GM18867 (cell line): ENCODE measurements around the gene HEBP1.
A peak's percentile ranks its signal among the peaks of the same experiment; 100 is the strongest.

Experiments used
- ATAC-seq: cut with Tn5 transposase; IDR thresholded peaks from one replicate; pipeline ENCODE4 v1.9.1; 2021; ENCODE audit warnings: mild to moderate bottlenecking, moderate library complexity; ENCODE audit not compliant: unreplicated experiment

Gene HEBP1

DNA sequence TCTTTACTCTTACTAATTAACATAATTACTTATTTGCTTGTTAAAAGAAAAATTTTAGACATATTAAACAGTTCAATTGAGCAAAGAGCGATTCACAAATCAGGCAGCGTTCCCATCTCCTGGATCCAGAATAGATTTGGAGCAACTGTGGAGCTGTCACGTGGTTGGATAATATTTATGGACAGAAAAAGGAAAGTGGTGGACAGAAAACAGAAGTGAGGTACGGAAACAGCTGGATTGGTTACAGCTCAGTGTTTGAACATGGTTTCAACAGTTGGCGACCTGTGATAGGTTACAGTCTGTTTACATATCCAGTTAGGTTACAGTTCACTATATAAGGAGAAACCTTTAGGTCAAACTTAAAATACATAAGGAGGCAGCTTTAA is 24.5 kb upstream of the HEBP1 start:
- ATAC-seq: no peak

DNA sequence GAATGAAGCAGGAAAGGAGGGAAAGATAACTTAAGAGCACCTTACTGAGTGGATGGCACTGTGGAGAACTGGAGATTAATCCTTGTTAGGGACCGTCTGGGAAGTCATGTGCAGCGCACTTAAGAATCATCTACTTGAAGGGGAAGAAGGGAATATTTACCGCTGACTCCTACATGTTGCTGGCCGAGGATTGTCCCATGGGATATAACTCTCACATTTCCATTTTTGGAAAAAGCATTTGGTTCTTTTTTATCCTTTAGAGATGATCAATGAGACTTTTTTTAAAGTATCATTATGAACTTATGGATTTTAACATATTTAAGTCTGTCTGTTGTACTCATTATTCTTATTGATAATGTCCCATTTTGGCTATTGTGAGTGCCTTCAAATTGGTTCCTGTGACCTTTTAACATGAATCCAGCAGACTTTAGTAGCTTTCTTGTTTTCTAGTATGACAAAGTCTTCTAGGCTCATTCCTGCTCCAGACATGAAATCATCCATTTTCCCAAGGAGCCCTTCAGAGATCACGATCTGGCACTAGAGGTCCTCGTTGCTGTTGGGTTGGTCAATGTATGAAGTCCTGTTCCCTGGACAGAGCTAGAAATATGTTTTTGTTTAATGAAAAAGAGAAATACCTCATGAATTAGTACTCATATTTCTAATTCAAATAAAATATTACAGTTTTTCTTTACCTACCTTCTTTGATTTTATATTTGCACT is 23.9 kb upstream of the HEBP1 start:
- no peak for ATAC-seq

DNA sequence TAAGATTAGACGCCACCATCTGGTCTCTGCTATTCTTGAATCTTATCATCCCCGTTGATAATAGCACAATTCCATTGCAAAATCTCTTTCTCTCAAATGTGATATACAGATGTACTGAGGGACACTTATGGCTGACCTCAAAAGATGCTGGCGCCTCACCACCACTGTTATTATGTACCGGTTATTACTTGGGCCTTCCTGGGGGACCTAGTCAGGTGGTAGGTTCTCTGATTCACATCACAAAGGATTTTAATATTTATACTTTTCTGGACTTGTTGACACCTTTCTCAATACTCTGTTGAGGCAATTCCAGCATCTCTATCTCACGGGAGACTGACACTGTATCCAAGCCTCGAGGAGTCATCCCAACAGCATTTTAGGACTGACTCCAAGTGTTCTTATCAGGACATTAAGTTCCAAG is 22.8 kb upstream of the HEBP1 start:
- no peak for ATAC-seq

DNA sequence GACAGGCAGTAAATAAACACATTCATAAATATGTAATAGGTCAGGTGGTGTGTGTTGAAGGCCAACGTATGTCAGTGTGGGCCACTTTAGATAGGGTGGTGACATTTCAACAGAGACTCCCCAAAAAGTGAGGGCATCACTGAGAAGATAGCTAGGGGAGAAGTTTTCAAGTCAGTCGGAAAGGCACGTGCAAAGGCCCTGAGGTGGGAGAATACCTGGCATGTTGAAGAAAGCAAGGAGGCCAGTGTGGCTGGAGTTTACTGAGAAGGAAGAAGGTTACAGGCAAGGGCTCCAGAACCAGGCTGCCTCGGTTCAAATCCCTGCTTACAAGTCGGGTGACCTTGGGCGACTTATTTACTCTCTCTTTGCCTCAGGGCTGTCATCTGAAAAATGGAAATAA is 11.0 kb upstream of the HEBP1 start:
- no peak for ATAC-seq

DNA sequence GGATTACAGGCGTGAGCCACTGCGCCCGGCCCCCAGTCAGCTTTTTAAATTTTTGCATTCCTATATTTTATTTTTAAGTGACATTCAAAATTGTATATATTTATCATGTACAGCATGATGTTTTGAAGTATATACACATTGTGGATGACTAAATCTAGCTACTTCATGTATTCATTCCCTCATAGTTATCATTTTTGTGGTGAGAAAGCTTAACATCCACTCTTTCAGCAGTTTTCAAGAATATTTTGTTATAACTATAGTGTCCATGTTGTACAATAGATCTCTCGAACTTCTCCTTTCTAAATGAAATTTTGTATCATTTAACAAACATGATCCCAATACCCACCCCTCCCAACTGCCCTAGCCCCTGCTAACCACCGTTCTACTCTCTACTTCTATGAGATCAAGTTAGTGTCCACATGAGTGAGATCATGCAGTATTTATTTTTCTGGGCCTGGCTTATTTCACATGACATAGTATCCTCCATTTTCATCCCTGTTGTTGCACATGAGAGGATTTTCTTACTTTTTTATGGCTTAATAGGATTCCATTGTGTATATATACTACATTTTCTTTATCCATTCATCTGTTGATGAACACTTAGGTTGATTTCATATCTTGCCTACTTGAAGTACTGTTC is 8.8 kb upstream of the HEBP1 start:
- no peak for ATAC-seq

DNA sequence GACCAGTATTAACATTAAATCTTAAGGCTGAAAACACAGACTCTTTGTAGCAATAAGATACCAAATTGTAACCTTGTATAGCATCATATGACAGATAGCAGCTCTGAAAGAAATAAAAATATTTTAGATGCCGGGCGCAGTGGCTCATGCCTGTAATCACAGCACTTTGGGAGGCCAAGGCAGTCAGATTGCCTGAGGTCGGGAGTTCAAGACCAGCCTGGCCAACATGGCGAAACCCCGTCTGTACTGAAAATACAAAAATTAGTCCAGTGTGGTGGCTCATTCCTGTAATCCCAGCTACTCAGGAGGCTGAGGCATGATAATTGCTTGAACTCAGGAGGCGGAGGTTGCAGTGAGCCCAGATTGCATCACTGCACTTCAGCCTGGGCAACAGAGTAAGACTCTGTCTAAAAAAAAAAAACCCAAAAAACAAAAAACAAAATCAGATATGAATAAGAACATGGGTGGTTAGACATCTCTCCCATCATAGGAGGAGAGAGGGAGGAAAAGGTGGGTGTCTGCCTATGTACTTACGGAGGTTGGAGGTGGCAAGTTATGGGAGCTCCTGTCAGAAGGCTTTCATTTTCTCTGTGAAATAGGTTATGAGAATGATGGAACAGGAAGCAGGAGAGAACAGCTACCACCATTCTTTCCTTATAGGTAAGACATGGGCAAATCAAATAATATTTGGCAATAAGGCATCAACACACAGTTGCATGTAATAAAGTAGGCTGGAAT is 7.6 kb upstream of the HEBP1 start:
- no peak for ATAC-seq

DNA sequence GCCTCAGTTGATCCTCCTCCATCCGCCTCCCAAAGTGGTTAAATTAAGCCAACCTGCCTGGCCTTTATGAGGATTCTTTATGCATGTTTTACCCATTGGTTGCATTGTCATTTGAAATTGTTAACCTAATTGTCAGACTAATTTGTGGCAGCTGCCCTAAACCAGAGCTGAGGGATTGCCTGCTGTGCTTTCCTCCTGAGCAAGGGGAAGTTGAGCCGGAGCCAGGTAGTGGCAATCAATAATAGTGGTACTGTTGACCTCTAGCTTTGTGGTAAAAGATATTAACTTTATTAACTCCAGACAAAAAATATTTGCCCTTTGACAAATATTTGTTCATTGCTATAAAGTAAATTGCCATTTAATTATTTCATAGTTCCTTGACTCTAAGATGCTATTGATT is 5.6 kb upstream of the HEBP1 start:
- no peak for ATAC-seq

DNA sequence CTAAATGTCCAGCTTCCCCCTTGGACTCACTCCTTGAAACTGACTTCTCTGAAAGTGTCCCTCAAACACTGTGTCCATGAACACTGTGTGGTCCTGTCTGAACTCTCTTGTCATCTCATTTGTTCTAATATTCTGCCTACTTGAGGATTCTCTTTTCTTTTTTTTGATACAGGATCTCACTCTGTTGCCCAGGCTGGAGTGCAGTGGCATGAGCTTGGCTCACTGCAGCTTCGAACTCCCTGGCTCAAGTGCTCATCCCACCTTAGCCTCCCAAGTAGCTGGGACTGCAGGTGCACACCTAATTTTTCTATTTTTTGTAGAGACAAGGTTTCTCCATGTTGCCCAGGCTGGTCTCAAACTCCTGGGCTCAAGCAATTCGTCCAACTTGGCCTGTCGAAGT is 4.9 kb upstream of the HEBP1 start:
- no peak for ATAC-seq

DNA sequence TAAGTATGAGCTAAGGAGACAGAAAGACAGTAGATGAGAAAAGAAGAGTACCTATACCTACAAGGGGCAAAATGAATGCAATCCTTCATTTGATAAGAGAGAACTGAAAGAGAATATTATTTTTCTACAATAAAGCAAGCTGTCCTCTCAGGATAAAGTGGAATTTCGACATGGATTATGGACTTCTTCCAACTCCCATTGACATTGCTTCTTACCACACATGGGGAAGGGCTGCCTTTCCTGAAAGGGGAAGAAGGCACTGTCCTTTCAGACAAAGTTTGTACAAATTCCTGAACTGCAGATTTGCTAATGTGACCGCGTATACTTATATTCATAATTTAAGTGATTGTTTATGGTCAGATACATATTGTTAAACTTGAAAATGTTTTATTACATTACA is 4.3 kb upstream of the HEBP1 start:
- no peak for ATAC-seq

DNA sequence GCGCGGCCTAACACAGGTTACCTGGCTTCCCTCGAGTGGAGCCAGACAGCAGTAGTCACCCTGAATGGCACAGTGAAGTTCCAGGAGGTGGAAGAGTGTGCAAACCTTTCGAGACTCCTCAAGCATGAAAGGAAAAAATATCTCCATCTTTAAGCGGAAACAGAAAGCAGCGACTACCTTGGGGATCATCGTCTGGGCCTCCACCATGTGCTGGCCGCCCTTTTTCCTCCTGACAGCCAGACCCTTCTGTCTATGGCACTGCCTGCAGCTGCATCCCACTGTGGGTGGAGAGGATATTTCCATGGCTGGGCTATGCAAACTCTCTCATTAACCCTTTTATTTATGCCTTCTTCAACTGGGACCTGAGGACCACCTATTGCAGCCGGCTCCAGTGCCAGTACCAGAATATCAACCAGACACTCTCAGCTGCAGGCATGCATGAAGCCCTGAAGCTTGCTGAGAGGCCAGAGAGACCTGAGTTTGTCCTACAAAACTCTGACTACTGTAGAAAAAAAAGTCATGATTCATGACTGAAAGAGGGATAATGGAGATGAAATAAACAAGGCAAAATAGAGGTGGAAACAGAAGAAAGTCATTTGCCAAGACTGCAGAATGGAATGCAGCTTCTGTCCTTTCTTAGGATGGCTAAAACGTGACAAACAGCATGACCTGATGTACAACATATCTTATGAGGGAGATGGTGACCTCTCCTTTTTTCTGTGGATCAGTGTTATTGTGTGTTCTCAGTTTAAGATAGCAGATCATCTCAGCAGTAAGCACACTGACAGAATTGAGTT is 2.4 kb upstream of the HEBP1 start:
- ATAC-seq: no peak

DNA sequence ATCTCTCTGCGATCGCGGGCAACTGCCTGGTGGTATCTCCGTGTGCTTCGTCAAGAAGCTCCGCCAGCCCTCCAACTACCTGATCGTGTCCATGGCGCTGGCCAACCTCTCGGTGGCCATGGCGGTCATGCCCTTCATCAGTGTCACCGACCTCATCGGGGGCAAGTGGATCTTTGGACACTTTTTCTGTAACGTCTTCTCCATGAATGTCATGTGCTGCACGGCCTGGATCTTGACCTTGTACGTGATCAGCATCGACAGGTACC is 1.6 kb upstream of the HEBP1 start:
- no peak for ATAC-seq

DNA sequence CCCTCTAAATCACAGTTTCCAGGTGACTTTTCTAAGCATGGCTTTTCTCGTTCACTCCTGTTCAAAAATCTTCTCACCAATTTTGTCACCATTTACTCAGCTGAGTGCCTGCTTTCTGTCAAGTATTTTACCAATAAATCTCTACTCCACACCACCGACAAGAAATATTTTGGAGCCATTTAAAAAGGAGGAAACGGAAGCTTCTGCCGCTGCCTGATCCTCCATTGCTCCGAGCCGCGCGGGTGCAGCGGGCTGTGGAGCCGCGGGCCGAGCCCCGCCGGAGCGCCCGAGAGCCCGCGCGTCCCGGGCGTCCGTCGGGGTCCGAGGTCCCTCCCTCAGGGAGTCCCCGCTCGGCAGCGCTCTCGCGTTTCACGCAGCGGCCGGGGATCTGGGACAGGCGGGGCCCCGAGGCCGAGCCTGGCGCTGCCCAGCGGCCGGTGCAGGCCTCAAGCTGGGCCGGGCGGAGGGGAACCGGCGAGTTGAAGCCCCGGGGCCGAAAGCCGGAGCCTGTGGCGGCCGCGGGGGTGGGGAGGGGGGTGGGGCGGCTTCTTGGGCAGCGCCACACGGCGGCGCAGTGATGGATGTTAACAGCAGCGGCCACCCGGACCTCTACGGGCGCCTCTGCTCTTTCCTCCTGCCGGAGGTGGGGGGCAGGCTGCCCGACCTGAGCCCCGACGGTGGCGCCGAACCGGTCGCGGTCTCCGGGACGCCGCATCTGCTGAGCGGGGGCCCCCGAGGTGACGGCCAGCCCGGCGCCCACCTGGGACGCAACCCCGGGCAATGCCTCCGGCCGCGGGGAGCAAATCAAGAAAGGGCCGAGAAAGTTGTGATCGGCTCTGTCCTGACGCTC is 1.1 kb upstream of the HEBP1 start:
- no peak for ATAC-seq

DNA sequence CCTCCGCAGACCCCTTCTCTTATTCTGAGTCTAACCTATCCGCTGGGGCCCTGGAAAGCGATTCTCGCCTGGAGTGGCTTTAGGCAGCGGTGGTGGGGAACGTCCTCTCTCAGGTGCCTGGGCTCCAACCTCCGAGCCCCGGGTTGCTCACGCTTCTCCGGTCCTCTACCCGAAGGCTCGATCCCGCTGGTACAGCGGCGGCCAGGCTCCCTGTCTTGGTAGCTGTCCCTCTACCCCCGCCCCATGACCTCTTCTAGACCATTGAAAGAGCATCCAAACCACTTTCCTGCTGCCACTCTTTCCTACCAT is 505 bp upstream of the HEBP1 start:
- peak; percentile 25 for ATAC-seq

DNA sequence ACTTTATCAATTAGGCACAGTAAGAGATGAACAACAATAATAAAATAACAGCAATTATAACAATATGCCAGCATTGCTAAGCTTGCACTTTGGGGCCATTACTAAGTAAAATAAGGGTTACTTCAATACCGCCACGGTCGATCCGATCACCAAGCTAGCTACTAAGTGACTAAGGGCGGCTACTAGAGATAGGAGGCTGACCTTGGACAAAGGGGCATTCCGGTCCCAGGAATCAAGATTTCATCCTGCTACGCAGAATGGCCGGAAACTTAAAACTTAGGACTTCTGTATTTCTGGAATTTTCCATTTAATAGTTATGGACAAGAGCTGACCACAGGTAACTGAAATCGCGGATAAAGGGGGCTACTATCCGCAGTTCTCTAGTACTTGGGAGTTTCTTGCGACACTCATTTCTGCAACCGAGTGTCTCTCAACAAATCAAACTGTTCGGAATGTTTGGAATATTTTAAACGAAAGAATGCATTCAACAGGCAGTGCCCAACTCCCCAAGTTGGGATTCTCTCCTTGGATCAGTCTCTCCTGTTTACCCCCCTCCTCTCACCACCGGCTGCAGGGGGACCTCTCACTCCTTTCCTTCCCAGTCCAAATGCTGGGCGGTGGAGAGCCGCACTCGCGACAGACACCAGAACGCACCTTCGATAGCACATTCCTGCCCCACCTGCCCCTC is 650 bp downstream of the HEBP1 start:
- ATAC-seq: no peak

DNA sequence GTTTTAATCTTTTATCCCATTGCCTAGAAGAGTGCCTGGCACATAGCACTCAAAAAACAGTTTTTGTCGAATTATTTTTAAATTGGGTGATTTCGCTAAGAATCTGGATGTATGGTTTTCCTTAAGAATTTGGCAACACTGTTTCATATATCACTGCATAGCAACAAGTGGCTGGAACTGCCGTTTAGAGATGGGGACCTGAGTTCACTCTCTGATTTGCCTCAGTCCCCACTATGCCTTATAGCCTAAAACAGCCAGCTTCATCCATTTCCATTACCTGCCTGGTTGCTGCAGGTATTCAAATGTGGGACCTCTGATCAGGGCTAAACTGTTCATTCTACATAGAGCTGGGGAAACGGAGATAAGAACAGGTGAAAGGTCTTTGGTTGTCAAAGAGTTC is 1.8 kb downstream of the HEBP1 start:
- no peak for ATAC-seq

DNA sequence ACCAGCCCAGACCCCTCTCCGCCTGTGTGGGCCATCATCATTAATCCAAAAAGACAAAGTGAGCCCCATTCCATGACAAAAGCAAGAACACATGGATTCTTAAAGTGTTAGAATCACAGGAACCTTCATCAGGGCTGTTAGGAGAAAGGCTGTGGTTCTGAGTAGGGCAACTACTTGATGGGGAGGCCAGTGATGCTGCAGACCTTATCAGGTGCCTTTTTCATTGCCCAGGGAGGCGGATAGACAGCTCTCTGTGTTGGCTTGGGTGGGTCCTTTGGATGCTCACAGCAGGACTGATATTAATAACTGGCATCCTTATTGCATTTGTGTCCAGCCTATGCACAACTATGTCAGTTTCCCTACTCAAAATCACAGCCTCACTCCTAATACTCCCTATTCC is 2.3 kb downstream of the HEBP1 start:
- no peak for ATAC-seq

DNA sequence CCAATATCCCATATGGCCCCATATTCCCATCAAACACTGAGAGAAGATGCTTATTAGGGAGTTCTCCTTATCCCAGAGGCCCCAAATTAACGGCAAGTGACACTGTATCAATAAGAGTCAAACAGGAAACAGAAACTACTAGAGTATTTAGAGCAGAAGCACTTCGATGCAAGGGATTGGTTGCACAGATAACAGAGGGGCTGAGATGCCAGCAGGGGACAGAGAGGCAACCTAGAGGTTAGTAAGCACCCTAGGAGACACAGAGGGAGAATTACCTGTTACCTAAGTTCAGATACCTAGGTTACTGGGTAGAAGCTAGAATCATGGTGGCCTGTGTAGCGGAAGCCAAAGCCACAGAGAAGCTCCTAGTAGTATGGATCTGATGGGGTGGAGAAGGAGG is 2.9 kb downstream of the HEBP1 start:
- ATAC-seq: no peak

DNA sequence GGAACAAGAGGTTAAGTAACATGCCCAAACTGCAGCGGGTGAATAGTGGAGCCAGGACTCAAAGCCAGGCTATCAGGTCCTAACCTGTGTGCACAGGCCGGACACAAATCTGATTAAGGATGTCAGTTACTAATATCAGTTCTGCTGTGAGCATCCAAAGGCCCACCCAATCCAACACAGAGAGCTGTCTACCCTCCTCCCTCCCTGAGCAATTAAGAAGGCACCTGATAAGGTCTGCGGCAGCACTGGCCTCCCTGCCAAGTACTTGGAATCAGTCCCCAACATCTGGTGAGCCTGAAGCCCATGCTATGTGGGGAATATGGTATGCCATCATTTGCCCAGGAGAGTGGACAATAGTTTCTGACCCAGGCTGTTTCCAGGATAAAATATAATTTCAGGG is 3.9 kb downstream of the HEBP1 start:
- no peak for ATAC-seq

DNA sequence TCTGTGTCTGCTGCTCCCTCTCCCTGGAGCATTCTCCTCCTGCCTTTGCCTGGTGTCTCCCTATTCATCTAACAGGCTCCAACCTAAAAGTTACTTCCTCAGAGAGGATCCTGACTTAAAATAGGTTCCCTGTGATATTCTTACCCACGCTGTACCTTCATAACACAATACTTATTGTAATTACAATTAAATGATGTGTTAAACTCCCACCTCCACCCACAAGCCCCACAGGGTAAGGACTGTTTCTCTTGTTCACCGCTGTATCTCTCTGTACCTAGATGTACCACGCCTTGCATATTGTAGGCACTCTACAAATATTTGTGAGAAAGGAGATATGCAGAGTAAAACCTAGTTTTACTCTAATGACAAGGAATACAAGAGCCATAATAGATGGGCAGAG is 5.0 kb downstream of the HEBP1 start:
- no peak for ATAC-seq

DNA sequence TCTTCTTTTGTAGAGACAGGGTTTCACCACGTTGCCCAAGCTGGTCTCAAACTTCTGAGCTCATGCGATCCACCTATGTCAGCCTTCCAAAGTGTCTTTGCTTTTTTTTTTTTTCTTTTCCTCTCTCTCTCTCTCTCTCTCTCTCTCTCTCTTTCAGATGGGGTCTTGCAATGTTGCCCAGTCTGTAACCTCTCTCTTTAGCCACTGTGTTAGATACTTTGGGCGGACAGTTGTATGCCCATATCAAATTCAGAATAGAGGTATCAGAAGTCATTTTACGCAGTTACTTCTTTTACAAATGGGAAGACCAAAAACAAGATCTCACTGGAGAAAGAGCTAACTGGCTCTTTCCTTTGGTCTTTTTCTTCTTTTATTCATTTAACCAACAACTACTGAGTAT is 6.7 kb downstream of the HEBP1 start:
- no peak for ATAC-seq
